GM21619 (cell line): ENCODE results near the gene GPRC5D.

Experiments used
- ATAC-seq: cut with Tn5 transposase; IDR thresholded peaks from one replicate; pipeline ENCODE4 v1.9.1; 2021; ENCODE audit not compliant: unreplicated experiment

GPRC5D gene

GRCh38 chr12:12952036-12952435 lies at the start of gene GPRC5D:
GPRC5D (minus strand) TSS chr12:12952170; CDS start chr12:12950384, 1,786 bp downstream.
- no peak for ATAC-seq

- no peak for ATAC-seq
These were observed 49.7 kb upstream of the GPRC5D start for GRCh38 chr12:13001775-13002040.

- peak; percentile 31 for ATAC-seq
These were observed 49.2 kb upstream of the GPRC5D start for GRCh38 chr12:13000925-13001774.

GRCh38 chr12:13000616-13000924 lies 48.6 kb upstream of the GPRC5D start:
- ATAC-seq = peak; percentile 22

- peak; percentile 75 for ATAC-seq
These were observed 48.1 kb upstream of the GPRC5D start, which contains the start of gene HEBP1 for GRCh38 chr12:12999959-13000615. HEBP1 (minus strand) TSS chr12:13000265; CDS start chr12:13000114, 151 bp downstream.

GRCh38 chr12:12999271-12999958 lies 47.4 kb upstream of the GPRC5D start:
- ATAC-seq = no peak

- ATAC-seq = no peak
These were observed 46.3 kb upstream of the GPRC5D start for GRCh38 chr12:12998248-12998647.

- ATAC-seq = no peak
These were observed 45.8 kb upstream of the GPRC5D start for GRCh38 chr12:12997734-12998133.

GRCh38 chr12:12997156-12997555 lies 45.2 kb upstream of the GPRC5D start:
- no peak for ATAC-seq

GRCh38 chr12:12996209-12996608 lies 44.2 kb upstream of the GPRC5D start:
- no peak for ATAC-seq

GRCh38 chr12:12995088-12995487 lies 43.1 kb upstream of the GPRC5D start:
- no peak for ATAC-seq

GRCh38 chr12:12993367-12993766 lies 41.4 kb upstream of the GPRC5D start:
- no peak for ATAC-seq

GRCh38 chr12:12992418-12993130 lies 40.6 kb upstream of the GPRC5D start:
- ATAC-seq = no peak

- ATAC-seq = no peak
These were observed 38.9 kb upstream of the GPRC5D start for GRCh38 chr12:12990700-12991468.

GRCh38 chr12:12987421-12987820 lies 35.5 kb upstream of the GPRC5D start:
- no peak for ATAC-seq

GRCh38 chr12:12986775-12987331 lies 34.9 kb upstream of the GPRC5D start:
- ATAC-seq = no peak

GRCh38 chr12:12985817-12986408 lies 33.9 kb upstream of the GPRC5D start:
- ATAC-seq = no peak

- no peak for ATAC-seq
These were observed 32.2 kb upstream of the GPRC5D start for GRCh38 chr12:12984149-12984548.

- no peak for ATAC-seq
These were observed 31.6 kb upstream of the GPRC5D start for GRCh38 chr12:12983420-12984035.

GRCh38 chr12:12982331-12982730 lies 30.4 kb upstream of the GPRC5D start:
- ATAC-seq = no peak
